Right kidney (tissue), 1 donor: ENCODE results near the gene B3GNT5.

Source experiments
- DNase-seq: peaks from one replicate; pipeline ENCODE4 v3.0.0-alpha.2; 2016

B3GNT5 gene

DNA sequence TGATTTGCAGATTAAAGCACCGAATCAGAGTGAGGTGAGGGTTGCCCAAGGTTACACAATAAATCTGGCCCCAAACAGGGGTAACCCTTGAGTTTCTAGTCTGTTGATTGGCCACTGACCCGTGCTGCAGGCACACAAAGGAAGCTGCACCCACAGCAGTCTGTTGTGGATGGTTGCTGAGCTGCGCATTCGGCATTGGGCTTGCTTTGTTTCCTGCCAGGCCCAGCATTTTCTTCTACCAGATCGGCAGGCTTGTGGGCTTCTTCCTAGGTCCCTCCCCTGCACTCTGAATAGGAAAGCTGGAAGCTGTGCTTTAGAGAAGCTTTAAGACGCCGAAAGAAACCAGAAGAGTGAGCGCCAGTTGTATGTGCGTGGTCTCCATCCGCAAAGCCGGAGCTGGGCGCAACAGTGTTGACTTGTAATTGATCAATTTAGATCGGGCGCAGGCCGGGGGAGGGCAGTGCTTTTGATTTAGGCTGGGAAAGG is 12.1 kb downstream of the B3GNT5 start:
- DNase-seq, result peak; percentile 61

- DNase-seq, result peak; percentile 38
Measured at GRCh38 chr3:183265834-183266417, 12.9 kb downstream of the B3GNT5 start.

DNA sequence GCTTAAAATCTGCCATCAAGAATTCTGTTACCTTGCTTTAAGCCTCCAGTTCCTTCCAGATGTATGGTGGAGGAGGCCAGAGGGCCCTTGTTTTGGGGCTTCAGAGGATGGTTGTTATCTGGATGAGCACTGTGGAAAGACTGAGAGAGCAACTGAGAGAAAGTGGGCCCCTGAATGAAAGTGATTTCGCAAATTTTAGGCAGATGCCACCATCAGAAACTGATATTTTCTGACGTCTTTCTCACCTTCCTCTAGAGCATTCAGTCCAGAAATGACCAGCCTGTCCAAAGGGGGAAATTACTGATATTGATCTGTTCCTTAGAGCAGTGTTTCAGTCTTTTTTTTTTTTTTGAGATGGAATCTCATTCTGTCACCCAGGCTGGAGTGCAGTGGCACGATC is 13.4 kb downstream of the B3GNT5 start:
- no peak for DNase-seq

- DNase-seq, result no peak
Measured at GRCh38 chr3:183267140-183267539, 14.1 kb downstream of the B3GNT5 start.

DNA sequence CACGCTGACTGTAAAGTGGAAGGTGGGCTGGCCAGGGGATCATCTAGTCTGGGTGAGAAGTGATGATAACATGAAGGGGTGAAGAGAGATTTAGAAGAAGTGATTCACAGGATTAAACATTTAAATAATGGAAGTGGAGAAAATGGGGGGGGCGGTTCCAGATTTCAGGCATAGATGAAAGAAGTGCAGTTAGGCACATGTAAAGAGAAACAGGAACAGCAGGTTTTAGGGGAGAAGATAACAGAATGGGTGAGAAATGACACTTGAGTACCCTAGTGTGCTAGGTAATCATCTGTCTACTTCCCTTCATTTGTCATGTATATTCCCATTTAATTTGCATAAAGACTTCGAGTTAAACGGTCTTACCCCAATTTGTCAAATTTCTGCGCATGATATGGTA is 15.3 kb downstream of the B3GNT5 start:
- DNase-seq, result no peak

DNA sequence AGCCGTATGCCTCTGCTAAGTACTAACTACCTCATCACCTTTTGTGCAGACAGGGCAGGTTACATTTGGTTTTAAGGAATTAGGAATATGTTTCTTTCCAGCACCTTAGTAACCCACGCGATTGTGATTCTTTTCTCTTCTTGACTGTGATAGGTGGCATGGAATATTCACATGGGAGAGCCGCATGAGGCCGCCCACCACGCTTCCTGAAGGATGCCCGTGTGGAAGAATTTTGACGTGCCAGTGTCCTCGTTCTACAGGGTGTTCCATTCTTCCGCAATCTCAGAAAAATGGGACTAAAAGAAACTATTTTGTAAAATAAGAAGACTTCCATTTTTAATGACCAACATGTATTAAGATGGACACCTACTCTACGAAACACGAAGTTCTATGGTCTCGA is 16.3 kb downstream of the B3GNT5 start:
- DNase-seq, result no peak

DNA sequence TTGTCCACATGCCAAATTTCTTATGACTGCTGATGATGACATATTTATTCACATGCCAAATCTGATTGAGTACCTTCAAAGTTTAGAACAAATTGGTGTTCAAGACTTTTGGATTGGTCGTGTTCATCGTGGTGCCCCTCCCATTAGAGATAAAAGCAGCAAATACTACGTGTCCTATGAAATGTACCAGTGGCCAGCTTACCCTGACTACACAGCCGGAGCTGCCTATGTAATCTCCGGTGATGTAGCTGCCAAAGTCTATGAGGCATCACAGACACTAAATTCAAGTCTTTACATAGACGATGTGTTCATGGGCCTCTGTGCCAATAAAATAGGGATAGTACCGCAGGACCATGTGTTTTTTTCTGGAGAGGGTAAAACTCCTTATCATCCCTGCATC is 17.3 kb downstream of the B3GNT5 start:
- no peak for DNase-seq

DNA sequence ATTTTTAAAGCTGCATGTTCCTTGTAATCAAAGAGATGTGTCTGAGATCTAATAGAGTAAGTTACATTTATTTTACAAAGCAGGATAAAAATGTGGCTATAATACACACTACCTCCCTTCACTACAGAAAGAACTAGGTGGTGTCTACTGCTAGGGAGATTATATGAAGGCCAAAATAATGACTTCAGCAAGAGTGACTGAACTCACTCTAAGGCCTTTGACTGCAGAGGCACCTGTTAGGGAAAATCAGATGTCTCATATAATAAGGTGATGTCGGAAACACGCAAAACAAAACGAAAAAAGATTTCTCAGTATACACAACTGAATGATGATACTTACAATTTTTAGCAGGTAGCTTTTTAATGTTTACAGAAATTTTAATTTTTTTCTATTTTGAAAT is 19.1 kb downstream of the B3GNT5 start:
- DNase-seq, result no peak

DNA sequence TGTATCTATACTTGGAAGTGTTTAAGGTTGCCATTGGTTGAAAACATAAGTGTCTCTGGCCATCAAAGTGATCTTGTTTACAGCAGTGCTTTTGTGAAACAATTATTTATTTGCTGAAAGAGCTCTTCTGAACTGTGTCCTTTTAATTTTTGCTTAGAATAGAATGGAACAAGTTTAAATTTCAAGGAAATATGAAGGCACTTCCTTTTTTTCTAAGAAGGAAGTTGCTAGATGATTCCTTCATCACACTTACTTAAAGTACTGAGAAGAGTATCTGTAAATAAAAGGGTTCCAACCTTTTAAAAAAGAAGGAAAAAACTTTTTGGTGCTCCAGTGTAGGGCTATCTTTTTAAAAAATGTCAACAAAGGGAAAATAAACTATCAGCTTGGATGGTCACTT is 19.7 kb downstream of the B3GNT5 start:
- DNase-seq, result no peak

DNA sequence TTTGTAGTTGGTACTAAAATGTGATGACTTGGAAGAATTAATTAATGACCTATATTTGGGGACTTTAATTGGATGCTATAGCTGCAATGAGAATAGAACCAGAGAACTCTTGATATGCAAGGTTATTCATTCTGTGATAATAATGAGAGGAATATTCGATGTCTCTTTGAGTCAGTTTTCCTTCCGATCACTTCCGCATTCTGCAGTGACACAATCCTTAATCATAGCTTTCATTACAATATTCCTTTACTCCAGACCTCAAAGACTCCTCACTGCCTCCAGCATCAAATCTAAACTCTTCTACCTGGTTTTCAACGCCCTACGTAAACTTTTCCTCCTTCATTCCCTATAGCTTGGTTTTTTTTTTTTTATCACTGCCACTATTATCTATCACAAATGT is 21.6 kb downstream of the B3GNT5 start:
- DNase-seq, result no peak

DNA sequence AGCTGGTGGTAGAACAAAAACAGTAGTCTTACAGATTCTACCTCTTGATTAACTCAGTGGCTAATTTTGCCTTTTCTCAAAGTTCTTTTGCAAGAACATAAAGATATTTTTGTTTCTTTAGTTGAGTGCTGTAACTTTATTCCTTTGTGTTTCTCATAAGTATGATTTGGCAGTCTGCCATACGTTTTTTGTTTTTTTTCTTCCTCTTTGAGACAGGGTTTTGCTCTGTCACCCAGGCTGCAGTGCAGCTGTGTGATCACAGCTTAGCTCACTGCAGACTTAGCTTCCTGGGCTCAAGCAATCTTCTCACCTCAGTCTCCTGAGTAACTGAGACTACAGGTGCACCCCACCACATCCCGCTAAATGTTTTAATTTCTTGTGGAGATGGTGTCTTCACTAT is 22.4 kb downstream of the B3GNT5 start:
- DNase-seq, result no peak

GRCh38 chr3:183275937-183276336 is 22.9 kb downstream of the B3GNT5 start:
- DNase-seq, result no peak

DNA sequence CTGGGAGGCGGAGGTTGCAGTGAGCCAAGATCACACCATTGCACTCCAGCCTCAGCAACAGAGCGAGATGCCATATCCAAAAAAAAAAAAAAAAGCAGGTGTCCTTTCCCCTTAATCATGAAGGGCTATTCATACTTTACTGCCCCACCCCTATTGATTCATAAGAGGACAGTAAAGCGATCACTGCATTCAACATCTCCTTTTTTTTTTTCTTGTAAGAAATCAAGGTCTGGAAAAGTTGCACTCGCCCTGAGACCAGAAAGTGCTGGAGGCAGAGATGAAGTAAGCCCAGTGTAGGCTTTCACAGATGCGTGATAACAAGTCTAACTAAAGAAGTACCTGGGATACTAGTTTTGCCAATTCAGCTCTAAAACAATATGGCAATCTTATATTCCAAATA is 24.2 kb downstream of the B3GNT5 start:
- no peak for DNase-seq

GRCh38 chr3:183278479-183279088 is 25.5 kb downstream of the B3GNT5 start:
- no peak for DNase-seq

GRCh38 chr3:183279371-183279770 is 26.3 kb downstream of the B3GNT5 start:
- no peak for DNase-seq

DNA sequence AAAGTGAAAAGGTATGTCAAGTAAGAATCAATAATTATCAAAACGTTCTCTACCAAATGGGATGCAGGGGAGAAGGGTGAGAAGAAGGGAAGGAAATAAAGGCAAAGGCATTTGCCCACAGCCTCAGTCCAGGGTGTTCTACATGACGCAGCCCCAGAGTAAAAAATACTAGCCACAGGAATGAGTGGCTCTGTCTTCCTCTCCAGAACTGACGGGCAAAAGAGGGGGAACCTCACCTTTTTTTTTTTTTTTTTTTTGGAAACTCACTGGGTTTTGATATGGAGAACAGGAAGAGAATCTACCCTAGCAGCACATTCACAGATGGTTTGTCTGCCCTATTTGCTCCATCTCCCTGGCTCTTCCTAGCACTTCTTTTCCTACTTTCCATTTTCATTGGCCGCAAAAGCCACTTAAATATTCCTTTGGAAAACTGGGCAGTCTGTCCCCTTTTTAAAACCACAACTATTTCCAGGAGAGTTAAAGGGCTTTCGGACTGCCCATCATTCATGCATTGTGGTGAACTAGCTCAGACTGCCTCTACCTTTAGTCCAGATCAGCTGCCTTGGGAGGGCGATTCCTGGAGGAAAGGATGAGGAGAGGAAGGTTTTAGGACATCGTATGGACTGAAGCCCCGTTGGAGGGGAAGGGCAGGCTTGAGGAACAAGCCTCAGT is 28.2 kb downstream of the B3GNT5 start:
- DNase-seq, result no peak

DNA sequence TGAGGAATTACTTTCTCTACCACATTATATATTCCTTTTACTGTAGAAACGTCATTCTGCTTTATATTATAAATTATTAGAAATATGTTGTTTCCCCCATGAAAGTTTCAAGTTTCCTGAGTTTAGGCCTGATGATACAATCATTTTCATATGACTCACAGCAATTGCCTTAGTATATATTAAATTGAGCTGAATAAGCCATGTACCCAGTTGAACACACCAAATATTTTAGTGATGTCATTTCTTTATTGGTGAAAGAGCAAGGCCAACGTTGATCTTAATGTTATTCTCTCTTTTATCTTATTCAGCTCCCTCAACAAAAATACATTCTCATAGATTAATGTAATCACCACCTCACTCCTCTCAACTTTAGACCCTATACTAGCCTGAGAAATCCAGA is 30.8 kb downstream of the B3GNT5 start:
- DNase-seq, result no peak

GRCh38 chr3:183284570-183284969 is 31.5 kb downstream of the B3GNT5 start:
- DNase-seq, result no peak

DNA sequence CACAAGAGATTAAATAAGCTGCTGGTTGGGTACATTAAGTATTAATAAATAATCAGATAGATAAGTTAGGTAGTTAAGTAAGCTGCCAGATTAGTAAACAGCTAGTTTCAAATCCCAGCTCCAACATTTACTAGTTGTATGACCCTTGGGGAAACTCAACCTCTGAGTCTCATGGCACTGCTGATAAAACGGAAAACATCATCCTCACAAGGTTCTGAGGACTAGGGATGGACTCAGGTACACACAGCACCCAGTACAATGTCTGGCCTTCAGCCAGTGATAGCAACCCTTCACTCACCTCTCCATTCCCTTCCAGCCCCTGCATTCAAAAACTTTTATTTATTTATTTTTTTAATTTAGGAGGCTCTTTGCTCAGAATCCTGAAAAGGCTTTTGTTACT is 32.3 kb downstream of the B3GNT5 start:
- DNase-seq, result no peak

GRCh38 chr3:183285828-183286457 is 32.9 kb downstream of the B3GNT5 start:
- no peak for DNase-seq

GRCh38 chr3:183287301-183287971 is 34.4 kb downstream of the B3GNT5 start:
- no peak for DNase-seq

- no peak for DNase-seq
Measured at GRCh38 chr3:183288117-183288516, 35.1 kb downstream of the B3GNT5 start.

DNA sequence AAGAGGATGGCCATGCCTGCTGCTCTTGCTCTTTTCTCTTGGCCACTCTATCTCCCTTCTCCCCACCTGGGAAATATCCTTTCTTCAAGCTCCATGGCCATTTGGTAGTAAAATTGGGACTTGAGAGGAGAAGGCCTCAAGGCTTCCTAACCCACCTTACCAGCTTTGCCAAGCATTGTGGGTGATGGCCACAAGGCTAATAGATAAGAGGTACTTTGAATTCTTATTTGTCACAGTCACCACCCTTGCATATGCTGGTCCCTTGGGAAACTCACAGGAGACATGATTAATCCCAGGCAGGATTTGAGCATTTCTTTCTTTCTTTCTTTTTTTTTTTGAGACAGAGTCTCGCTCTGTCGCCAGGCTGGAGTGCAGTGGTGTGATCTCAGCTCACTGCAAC is 37.2 kb downstream of the B3GNT5 start:
- no peak for DNase-seq
